ENCODE results near the gene FXYD7. TPM values are rescaled to one million over a fixed set of nuclear protein-coding genes. Genes with fewer than 3 reads are reported as not detected.

Gene FXYD7
- total RNA-seq, 1 experiment from 2014 or later = 0.71 TPM

GRCh38 chr19:35112995-35113688 is 29.9 kb upstream of the FXYD7 start (continued):
- no peak for TF ChIP-seq POLR2A (IDR thresholded peaks at IDR 0.05; ENCODE audit: borderline replicate concordance, extremely low read depth, insufficient read depth, insufficient read length)
- no peak for TF ChIP-seq ELF1 (IDR thresholded peaks at IDR 0.05; ENCODE audit: borderline replicate concordance, low read depth)
- no peak for TF ChIP-seq CBX3 (IDR thresholded peaks at IDR 0.05; ENCODE audit: low read depth)
- TF ChIP-seq YY1 (IDR thresholded peaks at IDR 0.05; ENCODE audit: extremely low read depth, insufficient replicate concordance, low read depth, low read length) = no peak
- no peak for TF ChIP-seq ZNF274 (IDR thresholded peaks at IDR 0.05; ENCODE audit: low read depth, low read length)
- no peak for TF ChIP-seq JUND (IDR thresholded peaks at IDR 0.05)
- no peak for TF ChIP-seq REST (IDR thresholded peaks at IDR 0.05; ENCODE audit: low read depth)

GRCh38 chr19:35114353-35115176 is 28.5 kb upstream of the FXYD7 start:
- POLR2A ChIA-PET = no interaction called here
- DNase-seq (ENCODE audit: low read depth, low spot score) = peak; percentile 51
- H3K27me3 ChIP-seq (ENCODE audit: insufficient read depth, low read length) = no peaks in the 10 kb centered on the region
- peak overlapping the region; percentile 25; the same call in 1 of the 2 replicates for H3K27ac ChIP-seq (ENCODE audit: low read depth, low read length)
- peak overlapping the region; percentile 81 for H3K4me2 ChIP-seq (ENCODE audit: low read length)
- H3K4me3 ChIP-seq (replicated peaks in 1 of 2; ENCODE audit: low read depth in 1 of 2, low read length in 2 of 2) = peak overlapping the region; percentile 32 to 54
- intact Hi-C loops (cut with micrococcal nuclease) = no loop called here
- BruUV-seq (replicated peaks) = no TSS peak
- peak overlapping the region; percentile 85 for H2AFZ ChIP-seq (ENCODE audit: low read depth, low read length, poor library complexity, severe bottlenecking)
- H3K4me1 ChIP-seq (ENCODE audit: control insufficient read depth in 1 of 2, insufficient read depth in 2 of 2, low read length in 2 of 2) = peaks cover 18 to 40% of the 10 kb centered on the region in 2 experiments
- no peak for TF ChIP-seq CBX3 (IDR thresholded peaks at IDR 0.05; ENCODE audit: low read depth)
- TF ChIP-seq SIN3A (IDR thresholded peaks at IDR 0.05; ENCODE audit: low read depth) = no peak
- TF ChIP-seq YY1 (IDR thresholded peaks at IDR 0.05; ENCODE audit: extremely low read depth, insufficient replicate concordance, low read depth, low read length) = no peak
- TF ChIP-seq POLR2AphosphoS5 (IDR thresholded peaks at IDR 0.05; ENCODE audit: low read depth, low read length) = no peak
- TF ChIP-seq CTCF (IDR thresholded peaks at IDR 0.05 in 2 of 3, conservative IDR thresholded peaks at IDR 0.05 in 1 of 3; ENCODE audit: borderline replicate concordance in 1 of 3, insufficient read depth in 1 of 3, low read depth in 2 of 3, low read length in 2 of 3) = peak; percentile 76 to 99 (median 96)
- TF ChIP-seq SP1 (IDR thresholded peaks at IDR 0.05; ENCODE audit: low read depth) = no peak
- no peak for TF ChIP-seq FOSL1 (IDR thresholded peaks at IDR 0.05; ENCODE audit: low read depth)
- TF ChIP-seq SRF (IDR thresholded peaks at IDR 0.05; ENCODE audit: low read depth) = no peak
- no peak for TF ChIP-seq ELF1 (IDR thresholded peaks at IDR 0.05; ENCODE audit: borderline replicate concordance, low read depth)
- TF ChIP-seq ZNF274 (IDR thresholded peaks at IDR 0.05; ENCODE audit: low read depth, low read length) = no peak
- peak; percentile 75 for TF ChIP-seq RAD21 (IDR thresholded peaks at IDR 0.05; ENCODE audit: low read depth)
- TF ChIP-seq ZFX (IDR thresholded peaks at IDR 0.05) = no peak
- no peak for TF ChIP-seq MAX (IDR thresholded peaks at IDR 0.05)
- no peak for TF ChIP-seq EZH2 (IDR thresholded peaks at IDR 0.05)
- H3K79me2 ChIP-seq (ENCODE audit: insufficient read depth, low read length) = no peaks in the 10 kb centered on the region
- RAD21 ChIA-PET (ENCODE audit: low non-redundant PET in 1 of 2, low total read pairs in 2 of 2, uncharacterized antibody in 2 of 2, unreplicated experiment in 2 of 2) = interaction anchor here in 1 of 2 experiments (1.3 kb wide), 1 partner anchor 27 kb away, joined by 5 read pairs; no protein-coding TSS in a partner anchor
- CTCF ChIA-PET = interaction anchor here (0.7 to 2.3 kb wide), 6 partner anchors 10 to 49 kb away, joined by 3 to 11 read pairs (median 6); partner anchors contain the start of gene LGI4
- peak overlapping the region; percentile 14 for H3K9ac ChIP-seq (ENCODE audit: low read length)
- H4K20me1 ChIP-seq (ENCODE audit: insufficient read depth) = no peaks in the 10 kb centered on the region
- no peaks in the 10 kb centered on the region for H3K9me3 ChIP-seq (ENCODE audit: control insufficient read depth in 1 of 2, insufficient read depth in 1 of 2, low read depth in 1 of 2, low read length in 2 of 2)
- H3K36me3 ChIP-seq (ENCODE audit: control insufficient read depth in 1 of 2, insufficient read depth in 2 of 2, low read length in 2 of 2) = no peaks in the 10 kb centered on the region
- H3K9me2 ChIP-seq (ENCODE audit: insufficient read depth) = no peaks in the 10 kb centered on the region
- ATAC-seq = peak; percentile 76

Data from HCT116 (cell line).